ENCODE data around the gene ACACA.

- no peak for TF ChIP-seq POLR2A (IDR thresholded peaks at IDR 0.05; ENCODE audit: low read depth, low read length)
- no peak for TF ChIP-seq POLR2AphosphoS5 (IDR thresholded peaks at IDR 0.05; ENCODE audit: low read depth, low read length)
- TF ChIP-seq TAF1 (IDR thresholded peaks at IDR 0.05; ENCODE audit: borderline replicate concordance, low read depth, low read length), result no peak
These were observed 268.6 kb downstream of the ACACA start for GRCh38 chr17:37137906-37138514.

All from GM12892 (cell line).